BE2C (cell line): ENCODE data around the gene LPIN1.

Source experiments
- DNase-seq: peaks from one replicate; pipeline ENCODE4 v3.0.0-alpha.2; 2020
- H3K27me3 ChIP-seq: fragments of 250-450 bp; sonication (Bioruptor Pico); 2 replicates; pipeline ENCODE4 v1.5.1; 2020; ENCODE audit warnings: mild to moderate bottlenecking
- H3K36me3 ChIP-seq: fragments of 250-450 bp; sonication (Bioruptor Pico); 2 replicates; pipeline ENCODE4 v1.5.1; 2020; ENCODE audit warnings: mild to moderate bottlenecking
- H3K4me1 ChIP-seq: fragments of 250-450 bp; sonication (Bioruptor Pico); 2 replicates; pipeline ENCODE4 v1.5.1; 2020
- H3K4me3 ChIP-seq: 2 replicates; pipeline ENCODE4 v1.5.1; 2011; ENCODE audit warnings: low read depth, low read length
- H3K9me3 ChIP-seq: fragments of 250-450 bp; sonication (Bioruptor Pico); 2 replicates; pipeline ENCODE4 v1.5.1; 2020
- CTCF ChIP-seq: IDR thresholded peaks from 2 replicates; pipeline ENCODE4 v1.5.1; 2012; ENCODE audit warnings: mild to moderate bottlenecking, low read depth, low read length

The LPIN1 gene

DNA sequence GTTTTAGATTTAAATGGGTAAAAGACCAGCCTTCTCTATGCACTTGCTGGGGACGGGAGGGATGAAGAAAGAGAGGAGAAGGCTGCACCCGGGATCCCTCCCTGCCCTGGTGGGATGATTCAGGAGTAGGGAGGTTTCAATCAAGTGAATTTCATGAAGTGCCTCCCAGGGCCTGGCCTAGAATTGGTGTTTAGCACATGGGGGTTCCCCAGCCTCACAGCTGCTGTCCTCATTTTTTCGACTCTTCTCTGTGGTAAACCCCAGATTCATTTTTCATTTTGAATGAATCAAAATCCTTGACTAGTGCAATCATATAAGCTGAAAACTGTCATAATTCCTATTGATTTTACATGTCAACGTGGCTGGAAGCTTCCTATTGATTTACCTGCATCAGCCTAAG, 81.1 kb downstream of the LPIN1 start:
- Histone ChIP-seq H3K4me3 (no peak overlapping the region), H3K9me3 (no peaks in the 10 kb centered on the region), H3K36me3 (peaks cover 32% of the 10 kb centered on the region), H3K4me1 (peaks cover 12% of the 10 kb centered on the region), H3K27me3 (no peaks in the 10 kb centered on the region)
- TF ChIP-seq CTCF, result no peak
- no peak for DNase-seq

DNA sequence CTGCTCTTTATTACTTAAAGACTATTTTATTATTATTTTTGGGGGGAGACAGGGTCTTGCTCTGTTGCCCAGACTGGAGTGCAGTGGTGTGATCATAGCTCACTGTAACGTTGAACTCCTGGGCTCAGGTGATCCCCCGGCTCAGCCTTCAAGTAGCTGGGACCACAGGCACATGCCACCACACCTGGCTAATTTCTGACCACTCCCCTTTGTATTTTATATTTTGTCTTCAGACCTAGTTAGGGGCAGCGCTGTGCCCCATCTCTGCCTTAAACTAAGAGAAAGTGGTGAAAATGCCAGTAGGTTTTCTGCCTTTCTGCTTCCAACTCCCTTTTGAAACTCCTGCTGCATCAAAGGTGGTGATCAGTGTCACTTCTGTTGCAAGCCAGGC, 82.5 kb downstream of the LPIN1 start:
- Histone ChIP-seq H3K4me3 (no peak overlapping the region), H3K36me3 (peaks cover 21% of the 10 kb centered on the region), H3K27me3 (no peaks in the 10 kb centered on the region), H3K4me1 (peaks cover 12% of the 10 kb centered on the region), H3K9me3 (no peaks in the 10 kb centered on the region)
- no peak for TF ChIP-seq CTCF
- DNase-seq, result no peak

- H3K4me1 ChIP-seq, result peaks cover 12% of the 10 kb centered on the region
- DNase-seq, result peak; percentile 84
- peak; percentile 73 for TF ChIP-seq CTCF
- no peaks in the 10 kb centered on the region for H3K9me3 ChIP-seq
- H3K36me3 ChIP-seq, result peaks cover 16% of the 10 kb centered on the region
- H3K4me3 ChIP-seq, result peak overlapping the region; percentile 53
- no peaks in the 10 kb centered on the region for H3K27me3 ChIP-seq
These were observed 83.0 kb downstream of the LPIN1 start for GRCh38 chr2:11829324-11829946.

GRCh38 chr2:11829947-11830707, 83.7 kb downstream of the LPIN1 start:
- DNase-seq, result peak; percentile 83
- peaks cover 12% of the 10 kb centered on the region for H3K4me1 ChIP-seq
- peaks cover 9% of the 10 kb centered on the region for H3K36me3 ChIP-seq
- no peaks in the 10 kb centered on the region for H3K9me3 ChIP-seq
- no peaks in the 10 kb centered on the region for H3K27me3 ChIP-seq
- TF ChIP-seq CTCF, result peak; percentile 66
- H3K4me3 ChIP-seq, result peak overlapping the region; percentile 53

DNA sequence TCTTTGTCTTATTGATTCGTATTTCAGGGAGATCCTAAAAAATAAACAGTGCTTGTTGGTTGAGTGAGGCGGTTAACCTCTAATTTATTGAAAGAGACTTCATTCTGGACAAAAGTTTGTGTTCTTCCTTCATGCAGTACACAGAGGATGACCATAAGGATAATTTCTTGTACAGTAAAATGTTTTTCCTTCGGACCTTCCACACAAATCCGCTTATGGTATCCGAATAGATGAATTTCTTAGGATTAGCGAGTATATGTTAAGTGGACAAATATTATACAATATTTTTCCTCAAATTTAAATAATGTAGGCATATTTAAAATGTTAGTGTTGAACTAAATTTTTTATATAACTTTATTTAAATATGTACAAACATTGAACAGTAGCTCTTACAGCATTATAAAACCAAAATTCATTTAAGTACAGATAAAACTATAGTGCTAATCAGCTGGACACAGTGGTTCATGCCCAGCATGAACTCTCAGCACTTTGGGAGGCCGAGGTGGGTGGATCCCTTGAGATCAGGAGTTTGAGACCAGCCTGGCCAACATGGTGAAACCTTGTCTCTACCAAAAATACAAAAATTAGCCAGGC, 84.4 kb downstream of the LPIN1 start:
- no peaks in the 10 kb centered on the region for H3K27me3 ChIP-seq

More for the DNA sequence above, 84.4 kb downstream of the LPIN1 start:
- TF ChIP-seq CTCF, result no peak
- peaks cover 5% of the 10 kb centered on the region for H3K36me3 ChIP-seq
- H3K4me3 ChIP-seq, result peak overlapping the region; percentile 53
- DNase-seq, result no peak
- H3K9me3 ChIP-seq, result no peaks in the 10 kb centered on the region
- peaks cover 12% of the 10 kb centered on the region for H3K4me1 ChIP-seq
